Cardiac muscle cell (in vitro differentiated cells and primary cell): Measurements from ENCODE around the gene CGNL1. TPM values are rescaled to one million over a fixed set of nuclear protein-coding genes. Genes with fewer than 3 reads are reported as not detected.
A peak's percentile ranks its signal among the peaks of the same experiment; 100 is the strongest.

Experiments used
- DNase-seq, 2 donors: peaks; one replicate each; pipeline versions ENCODE4 v3.0.0 to v3.0.0-alpha.2; 2010 to 2017; ENCODE audit warnings: low read depth in 1 of 2, low spot score in 1 of 2
- H3K27ac ChIP-seq: fragments of 200-600 bp; sonication (generic); 2 replicates; pipeline ENCODE4 v1.5.1; 2016
- H3K27me3 ChIP-seq: fragments of 200-600 bp; sonication (generic); 2 replicates; pipeline ENCODE4 v1.6.0; 2016; ENCODE audit warnings: control low read depth
- H3K36me3 ChIP-seq: fragments of 200-600 bp; sonication (generic); 2 replicates; pipeline ENCODE4 v1.5.1; 2016; ENCODE audit warnings: control low read depth
- H3K4me1 ChIP-seq: fragments of 200-600 bp; sonication (generic); 2 replicates; pipeline ENCODE4 v1.8.1; 2017; ENCODE audit warnings: low read depth, mild to moderate bottlenecking, mixed run types
- H3K4me3 ChIP-seq: fragments of 200-600 bp; sonication (generic); 2 replicates; pipeline ENCODE4 v1.5.1; 2016; ENCODE audit warnings: mild to moderate bottlenecking
- H3K9me3 ChIP-seq: fragments of 200-600 bp; sonication (generic); 2 replicates; pipeline ENCODE4 v1.5.1; 2017; ENCODE audit warnings: low read depth, mild to moderate bottlenecking, control low read depth
- polyA plus RNA-seq: library from polyadenylated mRNA; unstranded; fragments of >200 nt; fragmentation: Nextera tagmentation; extraction: Ambion mirVana; gene quantifications from 2 replicates; pipeline ENCODE4 v1.2.1, GENCODE V29; 2016
- total RNA-seq: library from RNA; depleted of rRNA; stranded (reverse); fragments of >200 nt; gene quantifications from 2 replicates; pipeline ENCODE4 v1.2.3, GENCODE V29; 2016
- TF ChIP-seq, protein P1 (sequence below): IDR thresholded peaks from 2 replicates; pipeline ENCODE4 v1.5.1; 2012; ENCODE audit warnings: low read depth, mild to moderate bottlenecking, low read length

The CGNL1 gene
- total and polyA plus RNA-seq, 2 experiments from 2014 or later = 62.9 to 134 TPM

DNA sequence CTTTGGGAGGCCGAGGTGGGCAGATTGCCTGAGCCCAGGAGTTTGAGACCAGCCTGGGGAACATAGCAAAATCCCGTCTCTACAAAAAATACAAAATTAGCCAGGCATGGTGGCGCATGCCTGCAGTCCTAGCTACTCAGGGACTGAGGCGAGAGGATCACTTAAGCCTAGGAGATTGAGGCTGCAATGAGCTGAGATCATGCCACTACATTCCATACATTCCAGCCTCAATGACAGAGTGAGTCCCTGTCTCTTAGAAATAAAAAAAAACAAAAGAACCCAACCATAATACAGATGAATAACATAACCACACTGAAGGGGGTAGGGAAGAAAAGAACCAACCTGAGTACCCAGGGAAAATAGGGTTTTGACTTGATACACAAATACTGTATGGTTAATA lies 19.7 kb upstream of the CGNL1 start:
- peaks cover 19% of the 10 kb centered on the region for H3K4me1 ChIP-seq
- DNase-seq = peak; percentile 50 to 62
- H3K9me3 ChIP-seq = no peaks in the 10 kb centered on the region
- no peaks in the 10 kb centered on the region for H3K27me3 ChIP-seq
- no peak overlapping the region for H3K4me3 ChIP-seq
- H3K27ac ChIP-seq = peak overlapping the region; percentile 89
- TF ChIP-seq, protein P1, sequence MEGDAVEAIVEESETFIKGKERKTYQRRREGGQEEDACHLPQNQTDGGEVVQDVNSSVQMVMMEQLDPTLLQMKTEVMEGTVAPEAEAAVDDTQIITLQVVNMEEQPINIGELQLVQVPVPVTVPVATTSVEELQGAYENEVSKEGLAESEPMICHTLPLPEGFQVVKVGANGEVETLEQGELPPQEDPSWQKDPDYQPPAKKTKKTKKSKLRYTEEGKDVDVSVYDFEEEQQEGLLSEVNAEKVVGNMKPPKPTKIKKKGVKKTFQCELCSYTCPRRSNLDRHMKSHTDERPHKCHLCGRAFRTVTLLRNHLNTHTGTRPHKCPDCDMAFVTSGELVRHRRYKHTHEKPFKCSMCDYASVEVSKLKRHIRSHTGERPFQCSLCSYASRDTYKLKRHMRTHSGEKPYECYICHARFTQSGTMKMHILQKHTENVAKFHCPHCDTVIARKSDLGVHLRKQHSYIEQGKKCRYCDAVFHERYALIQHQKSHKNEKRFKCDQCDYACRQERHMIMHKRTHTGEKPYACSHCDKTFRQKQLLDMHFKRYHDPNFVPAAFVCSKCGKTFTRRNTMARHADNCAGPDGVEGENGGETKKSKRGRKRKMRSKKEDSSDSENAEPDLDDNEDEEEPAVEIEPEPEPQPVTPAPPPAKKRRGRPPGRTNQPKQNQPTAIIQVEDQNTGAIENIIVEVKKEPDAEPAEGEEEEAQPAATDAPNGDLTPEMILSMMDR = no peak
- H3K36me3 ChIP-seq = no peaks in the 10 kb centered on the region

DNA sequence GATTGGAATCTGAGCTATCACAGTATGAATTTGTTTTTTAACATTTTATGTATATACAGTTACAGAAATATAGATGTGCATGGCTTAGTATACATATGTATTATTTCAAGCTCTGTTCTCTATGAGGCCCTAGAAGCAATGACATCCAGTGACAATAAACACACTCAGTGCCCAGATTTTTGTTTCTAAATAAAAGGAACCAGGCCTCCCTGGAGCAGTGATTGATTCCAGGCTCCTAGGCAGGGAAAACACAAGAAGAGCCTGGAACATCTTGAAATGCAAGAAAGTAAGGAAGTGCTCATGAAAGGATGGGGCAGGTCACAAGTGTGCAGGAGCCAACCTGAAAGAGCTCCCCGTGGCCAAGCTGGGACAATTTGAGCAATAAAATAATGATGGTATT lies 18.5 kb upstream of the CGNL1 start:
- no peak overlapping the region for H3K4me3 ChIP-seq
- peaks cover 17% of the 10 kb centered on the region for H3K4me1 ChIP-seq
- no peaks in the 10 kb centered on the region for H3K9me3 ChIP-seq
- DNase-seq = no peak
- peak overlapping the region; percentile 89 for H3K27ac ChIP-seq
- no peaks in the 10 kb centered on the region for H3K27me3 ChIP-seq
- TF ChIP-seq, protein P1 = no peak
- H3K36me3 ChIP-seq = no peaks in the 10 kb centered on the region

DNA sequence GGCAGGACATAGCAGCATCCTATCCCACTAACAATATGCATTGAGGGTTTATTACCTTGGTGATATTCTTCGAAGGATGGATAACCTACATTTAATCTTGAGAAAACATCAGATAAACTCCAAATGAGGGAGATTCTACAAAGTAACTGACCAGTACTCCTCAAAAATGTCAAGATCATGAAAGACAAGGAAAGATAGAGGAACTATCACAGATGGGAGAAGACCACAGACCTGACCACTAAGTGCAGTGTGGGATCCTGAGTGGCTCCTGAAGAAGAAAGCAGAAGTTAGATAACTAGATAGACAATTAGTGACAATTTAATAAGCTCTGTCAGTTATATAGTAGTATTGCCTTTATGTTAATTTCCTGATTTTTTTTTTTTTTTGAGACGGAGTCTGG lies 17.7 kb upstream of the CGNL1 start:
- H3K4me1 ChIP-seq = peaks cover 17% of the 10 kb centered on the region
- H3K27me3 ChIP-seq = no peaks in the 10 kb centered on the region
- no peaks in the 10 kb centered on the region for H3K9me3 ChIP-seq
- H3K4me3 ChIP-seq = no peak overlapping the region
- TF ChIP-seq, protein P1 = no peak
- no peak overlapping the region for H3K27ac ChIP-seq
- DNase-seq = no peak
- no peaks in the 10 kb centered on the region for H3K36me3 ChIP-seq

DNA sequence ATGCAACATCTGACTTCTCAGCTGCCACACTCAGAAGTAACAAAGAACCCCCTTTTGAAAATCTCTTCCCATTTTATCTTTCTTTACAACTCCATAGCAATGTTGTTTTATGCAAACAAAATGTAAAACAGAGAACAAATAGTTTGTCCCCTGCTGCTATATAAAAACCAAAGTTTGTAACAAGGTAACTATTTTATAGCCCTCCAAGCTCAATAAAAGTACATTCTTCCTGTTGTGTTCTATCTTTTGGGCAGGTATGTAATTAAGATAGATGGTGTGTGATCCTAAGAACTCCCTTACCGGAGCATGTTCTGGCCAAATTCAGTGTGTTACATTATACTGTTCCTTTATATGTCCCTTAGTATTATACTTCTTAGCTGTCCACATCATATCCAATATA lies 12.6 kb upstream of the CGNL1 start:
- H3K27me3 ChIP-seq = no peaks in the 10 kb centered on the region
- no peak overlapping the region for H3K27ac ChIP-seq
- peaks cover 14% of the 10 kb centered on the region for H3K4me1 ChIP-seq
- no peak for DNase-seq
- H3K36me3 ChIP-seq = no peaks in the 10 kb centered on the region
- no peak overlapping the region for H3K4me3 ChIP-seq
- H3K9me3 ChIP-seq = no peaks in the 10 kb centered on the region
- TF ChIP-seq, protein P1 = no peak

DNA sequence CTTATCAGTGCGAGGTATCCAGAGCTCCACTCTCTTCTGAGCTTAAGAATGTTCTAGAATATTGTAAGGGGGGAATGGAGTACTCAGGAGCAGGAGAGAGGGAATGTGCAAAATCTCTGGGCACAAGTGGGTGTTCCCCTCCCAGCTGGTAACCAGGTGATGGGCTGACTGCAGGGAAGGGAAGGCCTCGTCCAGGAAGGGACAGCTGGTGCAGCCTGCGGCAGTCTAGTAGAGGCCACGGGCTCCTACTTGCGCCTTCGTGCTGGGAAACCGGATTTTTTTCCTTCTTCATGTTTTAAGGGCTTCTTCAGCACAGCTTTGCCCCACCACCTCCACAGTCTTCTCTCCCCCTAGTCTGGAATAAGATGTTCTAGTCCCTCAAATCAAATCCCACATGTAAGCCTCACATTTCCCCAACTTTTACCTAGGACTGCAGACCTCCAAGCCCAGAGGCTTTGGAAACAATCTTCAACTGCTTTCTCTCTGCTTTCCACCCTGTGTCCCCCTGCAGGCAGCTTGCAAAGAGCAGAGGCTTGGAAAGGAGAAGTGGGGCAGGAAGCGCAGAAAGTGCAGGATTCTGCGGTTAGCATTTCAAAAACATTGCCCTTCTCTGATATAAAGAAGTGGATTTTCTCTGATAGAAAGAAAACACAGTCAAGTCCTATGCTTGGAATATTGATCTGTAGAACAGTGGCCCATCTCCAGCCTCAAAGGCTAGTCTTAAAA lies 11.9 kb upstream of the CGNL1 start:
- Histone ChIP-seq H3K36me3 (no peaks in the 10 kb centered on the region), H3K4me1 (peaks cover 14% of the 10 kb centered on the region), H3K27ac (peak overlapping the region; percentile 56), H3K4me3 (no peak overlapping the region), H3K9me3 (no peaks in the 10 kb centered on the region), H3K27me3 (no peaks in the 10 kb centered on the region)
- TF ChIP-seq, protein P1 = peak; percentile 60
- DNase-seq = peak; percentile 47 to 58
